ENCODE results near the gene RNF38. TPM values are rescaled to one million over a fixed set of nuclear protein-coding genes. Genes with fewer than 3 reads are reported as not detected.
A peak's percentile ranks its signal among the peaks of the same experiment; 100 is the strongest.
"Not testable (repeated sequence)": the region's sequence is repeated elsewhere in the genome, so short reads cannot be mapped to it uniquely, and the experiment has no call there.

Gene RNF38
- polyA plus RNA-seq: 24.4 TPM
- long read RNA-seq, donor 1: 0 reads
- long read RNA-seq, donor 2, full-length matches to known transcripts: 1 of 6 reads
- long read RNA-seq, donor 2, partial matches to known transcripts: 5 of 6 reads
- long read RNA-seq, donor 2, other reads (novel, unspliced or antisense): 0 of 6 reads
- long read RNA-seq, donor 3: 0 reads
- long read RNA-seq, donor 4: 0 reads
- long read RNA-seq, donor 5, full-length matches to known transcripts: 1 of 1 reads
- long read RNA-seq, donor 5, partial matches to known transcripts: 0 of 1 reads
- long read RNA-seq, donor 5, other reads (novel, unspliced or antisense): 0 of 1 reads
- long read RNA-seq, donor 6: 0 reads
- long read RNA-seq, donor 7, full-length matches to known transcripts: 2 of 2 reads
- long read RNA-seq, donor 7, partial matches to known transcripts: 0 of 2 reads
- long read RNA-seq, donor 7, other reads (novel, unspliced or antisense): 0 of 2 reads
- long read RNA-seq, donor 8, partial matches to known transcripts: 0 of 1 reads
- long read RNA-seq, donor 8, other reads (novel, unspliced or antisense): 0 of 1 reads
- long read RNA-seq, donor 9: 0 reads
- long read RNA-seq, donor 10, full-length matches to known transcripts: 2 of 2 reads
- long read RNA-seq, donor 10, partial matches to known transcripts: 0 of 2 reads
- long read RNA-seq, donor 10, other reads (novel, unspliced or antisense): 0 of 2 reads
- long read RNA-seq, donor 11: 0 reads

DNA sequence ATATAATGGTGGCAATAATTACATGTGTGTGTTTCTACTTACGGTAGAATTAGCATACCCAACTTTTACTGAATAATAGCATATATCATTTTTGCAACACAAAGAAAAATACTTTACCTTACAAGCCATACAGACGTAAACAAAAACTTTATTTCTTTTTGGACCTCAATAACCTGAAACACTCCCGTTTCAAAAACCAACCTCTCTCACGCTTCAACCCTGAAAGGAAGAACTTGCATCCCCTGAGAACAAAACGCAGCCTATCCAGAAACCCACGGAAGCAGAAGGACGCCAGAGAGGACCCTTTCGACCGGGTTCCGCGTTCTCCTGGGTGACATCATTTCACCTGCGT, at the start of gene RNF38:
Gene RNF38 (minus strand): TSS at position 290 of the 352 bp plus-strand sequence. CDS start 161 bp downstream, at position 129.
- 0% methylated on average over 1 of the region's 12 CpGs for WGBS (ENCODE audit: insufficient coverage, low lambda C conversion rate)

DNA sequence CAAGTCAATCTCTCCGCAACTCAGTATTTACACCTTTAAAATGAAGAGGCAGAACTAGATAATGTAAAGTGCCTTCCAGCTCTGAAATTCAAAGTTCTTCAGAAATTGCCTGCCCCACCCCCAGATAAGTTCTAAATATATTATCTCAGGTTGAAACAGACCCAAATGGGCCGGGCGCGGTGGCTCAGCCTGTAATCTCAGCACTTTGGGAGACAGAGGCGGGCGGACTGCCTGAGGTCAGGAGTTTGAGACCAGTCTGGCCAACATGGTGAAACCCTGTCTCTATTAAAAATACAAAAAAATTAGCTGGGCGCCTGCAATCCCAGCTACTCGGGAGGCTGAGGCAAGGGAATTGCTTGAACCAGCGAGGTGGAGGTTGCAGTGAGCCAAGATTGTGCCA, 48.5 kb upstream of the RNF38 start:
- DNase-seq; H3K27me3 ChIP-seq (ENCODE audit: control insufficient read depth, insufficient read depth, low read length); H3K27ac ChIP-seq (ENCODE audit: low read length); H3K9me3 ChIP-seq (ENCODE audit: control insufficient read depth, low read depth, low read length); H3K36me3 ChIP-seq (ENCODE audit: control insufficient read depth, insufficient read depth, low read length); H3K4me3 ChIP-seq (ENCODE audit: low read length); H3K4me1 ChIP-seq (ENCODE audit: control insufficient read depth, insufficient read depth, low read length): not testable (repeated sequence)
- no CpG with 5 or more reads among the region's 9 CpGs for WGBS (ENCODE audit: insufficient coverage, low lambda C conversion rate)

More for the DNA sequence above, at the start of gene RNF38:
- peaks cover 8% of the 10 kb centered on the region for H3K4me1 ChIP-seq (ENCODE audit: control insufficient read depth, insufficient read depth, low read length)
- H3K27me3 ChIP-seq (ENCODE audit: control insufficient read depth, insufficient read depth, low read length): no peaks in the 10 kb centered on the region
- no peak for DNase-seq
- H3K4me3 ChIP-seq (ENCODE audit: low read length): peak within 1 kb of the TSS; percentile 86
- H3K36me3 ChIP-seq (ENCODE audit: control insufficient read depth, insufficient read depth, low read length): no peaks in the 10 kb centered on the region
- peak within 1 kb of the TSS; percentile 99 for H3K27ac ChIP-seq (ENCODE audit: low read length)
- no peaks in the 10 kb centered on the region for H3K9me3 ChIP-seq (ENCODE audit: control insufficient read depth, low read depth, low read length)

DNA sequence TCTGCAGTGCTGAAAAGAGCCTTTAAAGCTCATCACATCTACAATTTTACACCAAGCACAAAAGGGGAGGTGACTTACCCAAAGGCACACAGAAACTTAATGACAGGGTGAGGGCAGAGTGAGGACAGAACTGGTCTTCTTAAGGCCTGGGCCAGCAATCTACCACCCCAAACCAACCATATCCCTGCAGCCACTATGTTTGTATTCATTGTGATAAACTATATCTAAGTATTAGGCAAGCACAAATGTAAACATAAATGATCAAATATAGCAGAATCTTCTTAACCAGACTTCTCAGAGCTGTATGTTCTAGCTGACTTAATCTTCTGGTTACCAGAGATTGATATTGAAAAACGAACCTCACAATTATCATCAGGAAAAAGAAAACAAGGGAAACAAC, 47.9 kb upstream of the RNF38 start:
- H3K36me3 ChIP-seq (ENCODE audit: control insufficient read depth, insufficient read depth, low read length): no peaks in the 10 kb centered on the region
- no peak overlapping the region for H3K4me3 ChIP-seq (ENCODE audit: low read length)
- H3K4me1 ChIP-seq (ENCODE audit: control insufficient read depth, insufficient read depth, low read length): no peaks in the 10 kb centered on the region
- no CpG with 5 or more reads among the region's 1 CpG for WGBS (ENCODE audit: insufficient coverage, low lambda C conversion rate)
- no peak overlapping the region for H3K27ac ChIP-seq (ENCODE audit: low read length)
- no peak for DNase-seq
- no peaks in the 10 kb centered on the region for H3K9me3 ChIP-seq (ENCODE audit: control insufficient read depth, low read depth, low read length)
- H3K27me3 ChIP-seq (ENCODE audit: control insufficient read depth, insufficient read depth, low read length): no peaks in the 10 kb centered on the region

DNA sequence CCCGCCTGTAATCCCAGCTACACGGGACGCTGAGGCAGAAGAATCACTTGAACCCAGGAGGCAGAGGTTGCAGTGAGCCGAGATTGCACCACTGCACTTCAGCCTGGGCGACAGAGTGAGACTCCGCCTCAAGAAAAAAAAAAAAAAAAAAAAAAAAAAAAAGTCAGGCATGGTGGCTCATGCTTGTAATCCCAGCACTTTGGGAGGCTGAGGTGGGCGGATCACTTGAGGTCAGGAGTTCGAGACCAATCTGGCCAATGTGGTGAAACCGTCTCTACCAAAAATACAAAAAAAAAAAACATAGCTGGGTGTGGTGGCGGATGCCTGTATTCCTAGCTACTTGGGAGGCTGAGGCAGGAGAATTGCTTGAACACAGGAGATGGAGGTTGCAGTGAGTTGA, 46.6 kb upstream of the RNF38 start:
- not testable (repeated sequence) for H3K4me3 ChIP-seq (ENCODE audit: low read length); H3K36me3 ChIP-seq (ENCODE audit: control insufficient read depth, insufficient read depth, low read length); H3K4me1 ChIP-seq (ENCODE audit: control insufficient read depth, insufficient read depth, low read length); H3K9me3 ChIP-seq (ENCODE audit: control insufficient read depth, low read depth, low read length); H3K27me3 ChIP-seq (ENCODE audit: control insufficient read depth, insufficient read depth, low read length); DNase-seq; H3K27ac ChIP-seq (ENCODE audit: low read length)
- WGBS (ENCODE audit: insufficient coverage, low lambda C conversion rate): no CpG with 5 or more reads among the region's 10 CpGs

DNA sequence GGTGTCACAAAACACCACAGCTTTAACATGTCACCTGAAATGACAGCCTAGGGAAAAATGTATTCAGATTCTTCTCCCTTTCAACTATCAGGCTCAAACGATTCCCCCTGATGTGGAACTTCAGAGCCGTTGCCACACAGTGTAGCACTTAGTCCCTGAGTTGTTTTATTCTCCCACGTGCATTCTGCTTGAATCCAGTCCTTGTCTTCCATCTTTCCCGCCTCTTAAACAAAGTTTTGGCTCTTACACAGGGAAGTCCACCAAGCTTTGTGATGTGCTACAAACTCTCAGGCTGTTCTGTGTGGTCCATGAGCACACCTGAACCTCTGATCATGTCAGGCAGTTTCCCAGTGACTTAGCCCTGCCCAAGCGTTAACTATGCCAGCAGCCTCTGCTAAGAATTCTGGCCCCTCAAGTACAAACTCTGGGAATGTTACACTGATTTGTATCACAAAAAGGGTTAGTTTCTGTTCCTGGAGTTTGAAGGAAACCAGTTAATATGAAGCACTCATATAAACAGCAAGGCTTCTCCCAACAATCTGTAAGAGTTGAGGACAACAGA, 45.8 kb upstream of the RNF38 start:
- no peak for DNase-seq
- Histone ChIP-seq H3K27ac (ENCODE audit: low read length) (no peak overlapping the region), H3K9me3 (ENCODE audit: control insufficient read depth, low read depth, low read length) (no peaks in the 10 kb centered on the region), H3K27me3 (ENCODE audit: control insufficient read depth, insufficient read depth, low read length) (no peaks in the 10 kb centered on the region), H3K4me3 (ENCODE audit: low read length) (no peak overlapping the region), H3K36me3 (ENCODE audit: control insufficient read depth, insufficient read depth, low read length) (no peaks in the 10 kb centered on the region), H3K4me1 (ENCODE audit: control insufficient read depth, insufficient read depth, low read length) (no peaks in the 10 kb centered on the region)
- 80% methylated on average over 1 of the region's 5 CpGs for WGBS (ENCODE audit: insufficient coverage, low lambda C conversion rate)

DNA sequence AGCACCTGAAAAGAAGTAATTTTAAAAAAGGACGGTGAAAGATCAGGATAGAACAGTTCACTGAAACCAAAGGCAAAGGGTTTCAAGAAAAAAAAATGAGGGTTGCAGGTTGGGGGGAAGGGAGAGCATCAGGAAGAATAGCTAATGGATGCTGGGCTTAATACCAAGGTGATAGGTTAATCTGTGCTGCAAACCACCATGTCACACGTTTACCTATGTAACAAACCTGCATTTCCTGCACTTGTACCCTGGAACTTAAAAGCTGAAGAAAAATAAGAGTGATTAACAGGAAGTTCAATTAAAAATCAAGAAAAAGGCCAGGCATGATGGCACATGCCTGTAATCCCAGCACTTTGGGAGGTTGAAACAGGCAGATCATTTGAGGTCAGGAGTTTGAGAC, 44.1 kb upstream of the RNF38 start:
- H3K27me3 ChIP-seq (ENCODE audit: control insufficient read depth, insufficient read depth, low read length): no peaks in the 10 kb centered on the region
- H3K9me3 ChIP-seq (ENCODE audit: control insufficient read depth, low read depth, low read length): no peaks in the 10 kb centered on the region
- no peaks in the 10 kb centered on the region for H3K4me1 ChIP-seq (ENCODE audit: control insufficient read depth, insufficient read depth, low read length)
- H3K27ac ChIP-seq (ENCODE audit: low read length): no peak overlapping the region
- no peak for DNase-seq
- H3K4me3 ChIP-seq (ENCODE audit: low read length): no peak overlapping the region
- WGBS (ENCODE audit: insufficient coverage, low lambda C conversion rate): 89% methylated on average over 2 of the region's 2 CpGs
- no peaks in the 10 kb centered on the region for H3K36me3 ChIP-seq (ENCODE audit: control insufficient read depth, insufficient read depth, low read length)

DNA sequence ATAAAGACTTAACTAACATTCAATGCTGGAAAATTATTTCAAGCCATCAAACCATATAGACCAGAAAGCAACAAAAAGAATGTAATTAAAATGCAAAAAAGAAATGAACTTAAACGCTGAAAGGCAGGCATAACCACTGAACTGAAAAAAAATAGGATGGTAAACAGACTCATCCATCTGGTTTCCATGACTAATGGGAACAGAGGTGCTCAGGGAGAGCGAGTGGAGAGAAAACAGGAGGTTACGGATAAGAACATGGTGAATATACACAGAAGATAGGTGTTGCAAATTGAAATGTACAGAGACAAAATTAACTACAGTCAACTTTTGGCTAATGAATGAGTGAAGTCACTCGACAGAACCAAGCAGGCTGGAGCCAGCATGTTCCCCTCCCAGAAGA, 43.5 kb upstream of the RNF38 start:
- H3K36me3 ChIP-seq (ENCODE audit: control insufficient read depth, insufficient read depth, low read length): no peaks in the 10 kb centered on the region
- H3K9me3 ChIP-seq (ENCODE audit: control insufficient read depth, low read depth, low read length): no peaks in the 10 kb centered on the region
- H3K4me1 ChIP-seq (ENCODE audit: control insufficient read depth, insufficient read depth, low read length): no peaks in the 10 kb centered on the region
- no peaks in the 10 kb centered on the region for H3K27me3 ChIP-seq (ENCODE audit: control insufficient read depth, insufficient read depth, low read length)
- H3K4me3 ChIP-seq (ENCODE audit: low read length): no peak overlapping the region
- 75% methylated on average over 1 of the region's 4 CpGs for WGBS (ENCODE audit: insufficient coverage, low lambda C conversion rate)
- no peak for DNase-seq
- no peak overlapping the region for H3K27ac ChIP-seq (ENCODE audit: low read length)

DNA sequence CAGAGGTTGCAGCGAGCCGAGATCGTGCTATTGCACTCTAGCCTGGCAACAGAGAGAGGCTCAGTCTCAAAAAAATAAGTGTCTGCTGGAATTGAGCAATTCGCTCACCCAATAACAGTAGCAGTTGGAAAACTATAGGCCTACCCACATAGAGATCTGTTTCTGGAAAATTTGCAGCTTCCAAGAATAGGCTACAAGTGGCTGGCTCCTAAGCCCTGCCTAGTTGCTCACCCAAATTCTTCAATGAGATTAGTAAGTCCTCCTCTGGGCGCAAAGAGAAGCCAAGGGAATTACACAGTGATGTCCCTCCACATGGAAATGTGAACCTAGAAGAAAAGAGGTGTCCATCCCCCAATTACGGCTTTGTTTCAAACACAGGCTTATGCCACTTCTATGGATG, 42.6 kb upstream of the RNF38 start:
- Histone ChIP-seq H3K4me1 (ENCODE audit: control insufficient read depth, insufficient read depth, low read length) (no peaks in the 10 kb centered on the region), H3K9me3 (ENCODE audit: control insufficient read depth, low read depth, low read length) (no peaks in the 10 kb centered on the region), H3K27ac (ENCODE audit: low read length) (no peak overlapping the region), H3K36me3 (ENCODE audit: control insufficient read depth, insufficient read depth, low read length) (no peaks in the 10 kb centered on the region), H3K27me3 (ENCODE audit: control insufficient read depth, insufficient read depth, low read length) (no peaks in the 10 kb centered on the region), H3K4me3 (ENCODE audit: low read length) (no peak overlapping the region)
- WGBS (ENCODE audit: insufficient coverage, low lambda C conversion rate): no CpG with 5 or more reads among the region's 6 CpGs
- no peak for DNase-seq

DNA sequence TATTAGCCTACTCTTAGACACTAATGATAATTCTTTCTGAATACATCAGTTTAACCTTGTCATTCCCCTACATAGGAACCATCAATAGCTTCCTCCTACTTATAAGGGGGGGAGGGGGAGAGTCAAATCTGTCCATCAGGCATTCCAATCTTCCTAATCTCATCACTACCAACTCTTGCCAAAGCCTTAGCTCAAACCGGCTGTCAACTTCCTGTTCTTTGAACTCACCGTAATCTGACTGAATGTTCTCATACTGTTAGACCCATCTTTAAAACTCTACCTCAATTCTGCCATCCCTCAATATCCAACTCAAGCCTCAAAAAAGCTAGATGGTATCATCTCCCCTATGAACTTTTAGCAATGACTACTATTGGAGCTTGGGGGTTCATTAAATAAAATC, 41.9 kb upstream of the RNF38 start:
- Histone ChIP-seq H3K27ac (ENCODE audit: low read length) (no peak overlapping the region), H3K4me3 (ENCODE audit: low read length) (no peak overlapping the region), H3K9me3 (ENCODE audit: control insufficient read depth, low read depth, low read length) (no peaks in the 10 kb centered on the region), H3K27me3 (ENCODE audit: control insufficient read depth, insufficient read depth, low read length) (no peaks in the 10 kb centered on the region), H3K36me3 (ENCODE audit: control insufficient read depth, insufficient read depth, low read length) (no peaks in the 10 kb centered on the region), H3K4me1 (ENCODE audit: control insufficient read depth, insufficient read depth, low read length) (no peaks in the 10 kb centered on the region)
- no CpG with 5 or more reads among the region's 2 CpGs for WGBS (ENCODE audit: insufficient coverage, low lambda C conversion rate)
- DNase-seq: no peak

DNA sequence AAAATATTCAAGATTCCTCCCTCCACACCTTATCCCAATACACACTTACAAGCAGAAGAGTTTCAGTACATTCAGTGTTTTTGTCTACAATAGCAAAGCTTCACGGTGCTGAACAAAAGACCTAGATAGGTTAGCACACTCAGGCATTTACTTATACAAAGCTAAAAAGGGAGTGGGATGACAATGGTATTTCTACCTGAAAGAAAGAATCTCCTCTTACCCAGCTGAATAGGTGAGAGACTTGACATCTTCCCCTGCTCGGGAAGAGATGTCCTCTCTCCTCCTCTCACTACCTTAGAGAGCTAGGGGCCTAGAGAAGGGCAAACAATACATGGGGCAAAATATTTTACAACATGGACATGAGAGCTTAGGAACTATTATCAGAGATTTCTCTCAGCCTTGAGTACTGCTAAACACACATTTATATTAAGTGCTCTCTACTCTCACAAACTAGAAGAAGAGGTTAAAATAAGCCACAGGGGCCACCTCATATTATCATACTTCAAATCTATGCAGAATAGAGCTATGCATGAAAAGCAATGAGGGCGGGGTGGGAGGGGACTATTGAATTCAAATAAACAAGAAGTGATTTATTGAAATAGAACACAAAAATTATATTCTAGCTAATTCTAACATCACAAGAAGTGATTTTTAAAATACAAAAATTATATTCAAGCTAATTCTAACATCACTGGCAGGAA, 38.6 kb upstream of the RNF38 start:
- H3K4me1 ChIP-seq (ENCODE audit: control insufficient read depth, insufficient read depth, low read length): no peaks in the 10 kb centered on the region
- no CpG with 5 or more reads among the region's 3 CpGs for WGBS (ENCODE audit: insufficient coverage, low lambda C conversion rate)
- H3K27me3 ChIP-seq (ENCODE audit: control insufficient read depth, insufficient read depth, low read length): no peaks in the 10 kb centered on the region
- no peaks in the 10 kb centered on the region for H3K36me3 ChIP-seq (ENCODE audit: control insufficient read depth, insufficient read depth, low read length)
- H3K27ac ChIP-seq (ENCODE audit: low read length): no peak overlapping the region
- DNase-seq: no peak
- no peak overlapping the region for H3K4me3 ChIP-seq (ENCODE audit: low read length)
- no peaks in the 10 kb centered on the region for H3K9me3 ChIP-seq (ENCODE audit: control insufficient read depth, low read depth, low read length)
